Mesothelial cell of epicardium (in vitro differentiated cells): ENCODE results near the gene TNFRSF13B. TPM values are rescaled to one million over a fixed set of nuclear protein-coding genes. Genes with fewer than 3 reads are reported as not detected.

Experiments used
- DNase-seq, 2 experiments: peaks; one replicate each; pipeline ENCODE4 v3.0.0; 2021; ENCODE audit warnings: low spot score in 2 of 2; ENCODE audit not compliant: unreplicated experiment in 2 of 2
- H3K27ac Mint-ChIP-seq: 2 replicates; pipeline ENCODE4 v1.8.0; 2021; ENCODE audit warnings: mixed read lengths
- H3K27me3 Mint-ChIP-seq: 2 replicates; pipeline ENCODE4 v1.8.0; 2021; ENCODE audit warnings: low read depth, mixed read lengths
- H3K36me3 Mint-ChIP-seq: 2 replicates; pipeline ENCODE4 v1.8.0; 2021; ENCODE audit warnings: mixed read lengths
- H3K4me1 Mint-ChIP-seq: 2 replicates; pipeline ENCODE4 v1.8.0; 2021; ENCODE audit warnings: mixed read lengths
- H3K4me3 Mint-ChIP-seq: 2 replicates; pipeline ENCODE4 v1.8.0; 2021; ENCODE audit warnings: mild to moderate bottlenecking, moderate library complexity, mixed read lengths
- H3K9me3 Mint-ChIP-seq: 2 replicates; pipeline ENCODE4 v1.8.0; 2021; ENCODE audit warnings: mixed read lengths
- CTCF ChIP-seq: fragments of 200-600 bp; sonication (generic); IDR thresholded peaks from one replicate; pipeline ENCODE4 v1.5.0; 2021; ENCODE audit warnings: antibody characterized with exemption; ENCODE audit not compliant: unreplicated experiment
- total RNA-seq: library from RNA; stranded (reverse); gene quantifications from 3 replicates; pipeline ENCODE4 v1.2.1, GENCODE V29; 2021

Gene TNFRSF13B
- total RNA-seq, result not detected in 3 replicates

GRCh38 chr17:16971458-16972338 lies at the start of gene TNFRSF13B:
Gene TNFRSF13B (minus strand): TSS chr17:16972118. CDS start chr17:16972075, 43 bp downstream.
- Mint-ChIP-seq H3K27ac (no peak within 1 kb of the TSS), H3K4me3 (no peak within 1 kb of the TSS), H3K27me3 (peaks cover 3% of the 10 kb centered on the region), H3K9me3 (no peaks in the 10 kb centered on the region), H3K4me1 (no peaks in the 10 kb centered on the region), H3K36me3 (no peaks in the 10 kb centered on the region)
- DNase-seq, result no peak
- no peak for TF ChIP-seq CTCF

DNA sequence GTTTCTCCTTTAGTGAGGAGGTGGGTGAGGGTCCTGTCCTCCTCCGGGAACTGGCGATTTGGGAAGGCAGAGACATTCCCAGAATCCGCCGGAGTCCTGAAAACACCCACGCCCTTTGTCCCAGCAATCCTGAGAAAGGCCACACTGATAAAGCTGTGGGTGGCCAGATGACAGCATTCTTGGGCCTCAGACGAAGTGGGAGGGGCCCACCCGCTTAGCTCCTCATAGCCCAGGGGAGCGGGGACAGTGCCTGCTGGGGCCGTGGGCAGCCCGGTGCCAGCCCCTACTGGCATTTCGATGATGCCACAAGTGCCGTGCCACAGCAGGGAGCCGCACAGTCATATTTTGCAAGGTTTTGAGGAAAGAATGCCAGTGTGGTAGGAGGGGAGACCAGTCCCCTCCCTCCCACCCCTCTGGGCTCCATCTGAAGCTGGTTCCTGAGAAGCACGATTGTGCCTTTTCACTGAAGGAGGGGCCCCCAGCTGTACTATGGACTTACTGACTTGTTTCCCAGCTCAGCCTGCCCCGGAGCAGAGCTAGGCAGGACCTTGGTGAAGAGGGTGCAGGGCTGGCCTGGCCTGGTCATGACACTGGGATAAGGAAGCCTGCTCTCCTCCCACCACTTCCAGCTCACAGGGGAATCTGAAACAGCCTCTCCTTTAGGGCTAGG lies 49.4 kb upstream of the TNFRSF13B start:
- no peak for TF ChIP-seq CTCF
- H3K27ac Mint-ChIP-seq, result no peak overlapping the region
- no peaks in the 10 kb centered on the region for H3K27me3 Mint-ChIP-seq
- H3K9me3 Mint-ChIP-seq, result peaks cover 5% of the 10 kb centered on the region
- no peak overlapping the region for H3K4me3 Mint-ChIP-seq
- H3K36me3 Mint-ChIP-seq, result no peaks in the 10 kb centered on the region
- no peak for DNase-seq
- peaks cover 27% of the 10 kb centered on the region for H3K4me1 Mint-ChIP-seq

GRCh38 chr17:17020821-17021193 lies 48.9 kb upstream of the TNFRSF13B start:
- Mint-ChIP-seq H3K9me3 (peaks cover 6% of the 10 kb centered on the region), H3K27me3 (no peaks in the 10 kb centered on the region), H3K27ac (no peak overlapping the region), H3K4me1 (peaks cover 25% of the 10 kb centered on the region), H3K36me3 (no peaks in the 10 kb centered on the region), H3K4me3 (no peak overlapping the region)
- no peak for DNase-seq
- TF ChIP-seq CTCF, result no peak

DNA sequence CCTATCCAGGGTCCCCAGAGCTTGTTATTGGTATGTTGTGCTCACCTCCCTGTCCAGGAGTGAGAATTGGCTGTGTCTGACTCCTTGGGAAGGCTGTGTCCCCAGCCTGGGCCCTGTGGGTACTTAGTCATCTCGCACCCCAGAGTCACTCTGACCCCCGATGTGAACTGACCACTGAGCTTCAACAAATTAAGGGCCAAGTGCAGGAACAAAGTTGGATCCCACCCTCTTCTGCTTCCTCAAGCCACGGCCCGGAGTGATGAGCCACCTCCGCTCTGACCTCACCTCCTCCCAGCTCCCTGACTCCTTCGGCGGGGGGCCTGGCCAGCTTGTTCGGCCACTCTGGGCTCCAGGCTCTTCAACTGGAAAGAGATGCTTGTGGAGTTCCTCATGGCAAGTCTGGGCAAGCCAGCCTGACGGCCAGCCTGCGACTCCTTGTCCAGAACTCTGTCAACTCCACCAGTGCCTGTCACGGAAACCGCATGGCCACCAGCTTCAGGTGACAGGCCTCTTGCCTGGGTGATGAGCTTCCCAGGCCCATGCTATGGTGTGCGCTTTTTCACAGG lies 48.1 kb upstream of the TNFRSF13B start:
- no peak overlapping the region for H3K4me3 Mint-ChIP-seq
- H3K27ac Mint-ChIP-seq, result peak overlapping the region; percentile 88
- DNase-seq, result no peak

GRCh38 chr17:17019430-17019762 lies 47.5 kb upstream of the TNFRSF13B start:
- TF ChIP-seq CTCF, result no peak
- H3K36me3 Mint-ChIP-seq, result no peaks in the 10 kb centered on the region
- peaks cover 24% of the 10 kb centered on the region for H3K4me1 Mint-ChIP-seq
- peaks cover 6% of the 10 kb centered on the region for H3K9me3 Mint-ChIP-seq
- H3K27ac Mint-ChIP-seq, result no peak overlapping the region
- DNase-seq, result no peak
- H3K4me3 Mint-ChIP-seq, result no peak overlapping the region
- H3K27me3 Mint-ChIP-seq, result no peaks in the 10 kb centered on the region

More for the DNA sequence above, 48.1 kb upstream of the TNFRSF13B start:
- H3K4me1 Mint-ChIP-seq, result peaks cover 24% of the 10 kb centered on the region
- H3K9me3 Mint-ChIP-seq, result peaks cover 6% of the 10 kb centered on the region
- TF ChIP-seq CTCF, result no peak
- no peaks in the 10 kb centered on the region for H3K27me3 Mint-ChIP-seq
- no peaks in the 10 kb centered on the region for H3K36me3 Mint-ChIP-seq
